Esophagus muscularis mucosa (tissue), 4 donors: ENCODE results near the gene CBX6.

Experiments
- EP300 ChIP-seq: sonication (generic); formaldehyde crosslinking; IDR thresholded peaks from one replicate; pipeline ENCODE4 v1.6.1; 2017; ENCODE audit warnings: antibody characterized with exemption
- POLR2A ChIP-seq: fragments of 450-650 bp; IDR thresholded peaks from one replicate; pipeline ENCODE4 v1.6.1; 2017; ENCODE audit warnings: antibody characterized with exemption, moderate library complexity, mild to moderate bottlenecking, low read depth
- POLR2AphosphoS5 ChIP-seq, 2 donors: sonication (generic); formaldehyde crosslinking; IDR thresholded peaks; one replicate each; pipeline ENCODE4 v1.6.1; 2017; ENCODE audit warnings: antibody characterized with exemption in 2 of 2
- TF ChIP-seq, protein P1 (sequence below), 3 experiments: fragments of 200-600 bp in 2 of 3; fragments of 450-650 bp in 1 of 3; sonication (generic) in 2 of 3; IDR thresholded peaks; one replicate each; pipeline ENCODE4 v1.5.1; 2017 to 2019; ENCODE audit warnings: antibody characterized with exemption in 3 of 3, mild to moderate bottlenecking in 2 of 3, moderate library complexity in 1 of 3

GRCh38 chr22:38921806-38922205 is 49.8 kb upstream of the CBX6 start:
- TF ChIP-seq, protein P1, sequence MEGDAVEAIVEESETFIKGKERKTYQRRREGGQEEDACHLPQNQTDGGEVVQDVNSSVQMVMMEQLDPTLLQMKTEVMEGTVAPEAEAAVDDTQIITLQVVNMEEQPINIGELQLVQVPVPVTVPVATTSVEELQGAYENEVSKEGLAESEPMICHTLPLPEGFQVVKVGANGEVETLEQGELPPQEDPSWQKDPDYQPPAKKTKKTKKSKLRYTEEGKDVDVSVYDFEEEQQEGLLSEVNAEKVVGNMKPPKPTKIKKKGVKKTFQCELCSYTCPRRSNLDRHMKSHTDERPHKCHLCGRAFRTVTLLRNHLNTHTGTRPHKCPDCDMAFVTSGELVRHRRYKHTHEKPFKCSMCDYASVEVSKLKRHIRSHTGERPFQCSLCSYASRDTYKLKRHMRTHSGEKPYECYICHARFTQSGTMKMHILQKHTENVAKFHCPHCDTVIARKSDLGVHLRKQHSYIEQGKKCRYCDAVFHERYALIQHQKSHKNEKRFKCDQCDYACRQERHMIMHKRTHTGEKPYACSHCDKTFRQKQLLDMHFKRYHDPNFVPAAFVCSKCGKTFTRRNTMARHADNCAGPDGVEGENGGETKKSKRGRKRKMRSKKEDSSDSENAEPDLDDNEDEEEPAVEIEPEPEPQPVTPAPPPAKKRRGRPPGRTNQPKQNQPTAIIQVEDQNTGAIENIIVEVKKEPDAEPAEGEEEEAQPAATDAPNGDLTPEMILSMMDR (IDR thresholded peaks at IDR 0.05), result no peak
- TF ChIP-seq POLR2A (no peak), EP300 (no peak), POLR2AphosphoS5 (IDR thresholded peaks at IDR 0.05) (no peak)
